Measurements from ENCODE around the gene LYZL1.

- TF ChIP-seq EZH2 (IDR thresholded peaks at IDR 0.05; ENCODE audit: borderline replicate concordance, low read length) (no peak), CTCF (IDR thresholded peaks at IDR 0.05; ENCODE audit: low read length) (no peak)
Measured at GRCh38 chr10:29353887-29354561, 65.2 kb downstream of the LYZL1 start.
